ENCODE results near the gene ITFG1. TPM values are rescaled to one million over a fixed set of nuclear protein-coding genes. Genes with fewer than 3 reads are reported as not detected.

Gene ITFG1
- total RNA-seq, 4 donors from 2014 or later = 44.8 to 98.4 (median 65.5) TPM

- TF ChIP-seq, protein P1, sequence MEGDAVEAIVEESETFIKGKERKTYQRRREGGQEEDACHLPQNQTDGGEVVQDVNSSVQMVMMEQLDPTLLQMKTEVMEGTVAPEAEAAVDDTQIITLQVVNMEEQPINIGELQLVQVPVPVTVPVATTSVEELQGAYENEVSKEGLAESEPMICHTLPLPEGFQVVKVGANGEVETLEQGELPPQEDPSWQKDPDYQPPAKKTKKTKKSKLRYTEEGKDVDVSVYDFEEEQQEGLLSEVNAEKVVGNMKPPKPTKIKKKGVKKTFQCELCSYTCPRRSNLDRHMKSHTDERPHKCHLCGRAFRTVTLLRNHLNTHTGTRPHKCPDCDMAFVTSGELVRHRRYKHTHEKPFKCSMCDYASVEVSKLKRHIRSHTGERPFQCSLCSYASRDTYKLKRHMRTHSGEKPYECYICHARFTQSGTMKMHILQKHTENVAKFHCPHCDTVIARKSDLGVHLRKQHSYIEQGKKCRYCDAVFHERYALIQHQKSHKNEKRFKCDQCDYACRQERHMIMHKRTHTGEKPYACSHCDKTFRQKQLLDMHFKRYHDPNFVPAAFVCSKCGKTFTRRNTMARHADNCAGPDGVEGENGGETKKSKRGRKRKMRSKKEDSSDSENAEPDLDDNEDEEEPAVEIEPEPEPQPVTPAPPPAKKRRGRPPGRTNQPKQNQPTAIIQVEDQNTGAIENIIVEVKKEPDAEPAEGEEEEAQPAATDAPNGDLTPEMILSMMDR (IDR thresholded peaks at IDR 0.05; ENCODE audit: low read depth) = no peak
Observed at GRCh38 chr16:47308601-47309000, 152.3 kb downstream of the ITFG1 start.

GRCh38 chr16:47304563-47304962 is 156.3 kb downstream of the ITFG1 start:
- TF ChIP-seq, protein P1 (IDR thresholded peaks at IDR 0.05; ENCODE audit: low read depth) = no peak

DNA sequence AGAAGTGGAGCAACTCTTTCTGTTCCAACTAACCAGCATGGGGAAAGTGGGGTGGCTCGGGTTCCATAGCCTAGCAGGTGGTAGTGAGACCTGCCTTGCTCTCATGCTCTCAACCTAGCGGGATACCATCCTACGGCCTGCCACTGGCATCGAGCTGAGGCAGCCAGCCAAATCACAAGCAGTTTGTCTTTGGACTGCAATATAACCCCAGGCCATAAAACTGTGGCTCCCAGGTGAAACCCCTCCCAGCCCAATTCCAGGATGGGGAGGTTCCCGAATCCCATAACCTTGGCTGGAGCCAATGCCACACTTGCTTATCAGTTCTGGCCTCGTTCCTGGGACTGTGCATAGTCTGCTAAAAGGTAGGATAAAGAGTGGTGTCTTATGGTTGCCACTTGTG is 161.3 kb downstream of the ITFG1 start:
- TF ChIP-seq, protein P1 (IDR thresholded peaks at IDR 0.05; ENCODE audit: low read depth) = no peak

- TF ChIP-seq, protein P1 (IDR thresholded peaks at IDR 0.05; ENCODE audit: low read depth) = no peak
Observed at GRCh38 chr16:47284999-47285398, 175.9 kb downstream of the ITFG1 start.

DNA sequence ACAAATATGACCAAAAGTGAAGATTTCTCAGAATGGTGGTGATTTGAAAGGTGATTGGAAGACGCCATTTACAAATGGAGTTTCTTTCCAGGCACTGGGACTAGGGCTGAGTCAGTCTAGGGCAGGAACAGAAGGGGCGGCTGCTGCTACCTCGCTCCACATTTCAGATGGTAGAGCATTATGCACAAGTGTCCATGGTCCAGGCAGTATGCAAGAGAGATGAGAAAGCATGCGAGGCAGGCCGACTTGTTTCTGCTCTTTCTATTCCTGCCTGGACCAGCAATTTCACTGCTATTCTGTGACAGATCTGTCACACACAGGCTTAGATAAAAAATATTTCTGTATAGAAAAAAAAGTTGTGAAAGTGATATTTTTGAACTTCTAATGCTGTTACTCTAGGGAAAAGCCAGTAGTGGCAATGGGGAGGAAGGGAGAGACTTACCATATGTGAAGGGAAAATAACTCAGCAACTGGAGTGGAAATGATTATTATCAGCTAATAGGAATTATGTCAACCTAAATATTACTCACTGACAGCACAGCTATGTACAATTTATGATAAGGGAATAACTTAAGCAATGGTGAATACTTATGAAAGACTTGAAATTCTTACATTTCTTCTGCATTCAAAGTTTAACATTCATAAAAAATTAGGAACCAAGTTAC is 182.4 kb downstream of the ITFG1 start:
- TF ChIP-seq, protein P1 (IDR thresholded peaks at IDR 0.05; ENCODE audit: low read depth) = no peak

- TF ChIP-seq, protein P1 (IDR thresholded peaks at IDR 0.05; ENCODE audit: low read depth) = no peak
Observed at GRCh38 chr16:47276522-47276921, 184.3 kb downstream of the ITFG1 start.

GRCh38 chr16:47262938-47263337 is 197.9 kb downstream of the ITFG1 start:
- TF ChIP-seq, protein P1 (IDR thresholded peaks at IDR 0.05; ENCODE audit: low read depth) = no peak

Measured in subcutaneous adipose tissue (tissue), 4 donors.